MCF 10A (cell line): ENCODE results near the gene FAM83B. TPM values are rescaled to one million over a fixed set of nuclear protein-coding genes. Genes with fewer than 3 reads are reported as not detected.

ENCODE experiments used
- BruUV-seq: library from RNA; stranded (reverse); fragments of 400-500 nt; replicated peaks from 2 replicates; lab custom pipeline; 2021; lab: Mats Ljungman, UMichigan
- CTCF ChIA-PET: fragments of 300-600 bp; sonication (Branson Sonifier 250); formaldehyde crosslinking; extraction: SDS; loops from one replicate; lab custom pipeline; 2021; ENCODE audit warnings: antibody characterized with exemption, inconsistent platforms; lab: Yijun Ruan, JAX
- POLR2A ChIA-PET: fragments of 300-600, 350-650 bp; sonication (Branson Sonifier 250); formaldehyde crosslinking; extraction: SDS; loops from one replicate; lab custom pipeline; 2020; ENCODE audit warnings: antibody characterized with exemption, inconsistent platforms; lab: Yijun Ruan, JAX
- DNase-seq: peaks from one replicate; pipeline ENCODE4 v3.0.0-alpha.2; 2018; ENCODE audit not compliant: unreplicated experiment
- H3K27ac Mint-ChIP-seq: one replicate; pipeline ENCODE4 v1.8.0; 2022; ENCODE audit warnings: mild to moderate bottlenecking, low read depth, mixed read lengths; ENCODE audit not compliant: unreplicated experiment
- H3K27me3 Mint-ChIP-seq: one replicate; pipeline ENCODE4 v1.8.0; 2022; ENCODE audit warnings: mixed read lengths; ENCODE audit not compliant: insufficient read depth, unreplicated experiment
- H3K36me3 Mint-ChIP-seq: one replicate; pipeline ENCODE4 v1.8.0; 2022; ENCODE audit warnings: mild to moderate bottlenecking, moderate library complexity, mixed read lengths; ENCODE audit not compliant: insufficient read depth, unreplicated experiment
- H3K4me1 Mint-ChIP-seq: one replicate; pipeline ENCODE4 v1.8.0; 2022; ENCODE audit warnings: mixed read lengths; ENCODE audit not compliant: insufficient read depth, unreplicated experiment
- H3K4me3 Mint-ChIP-seq: one replicate; pipeline ENCODE4 v1.8.0; 2022; ENCODE audit warnings: mild to moderate bottlenecking, moderate library complexity, mixed read lengths; ENCODE audit not compliant: unreplicated experiment
- H3K9me3 Mint-ChIP-seq: one replicate; pipeline ENCODE4 v1.8.0; 2022; ENCODE audit warnings: mixed read lengths; ENCODE audit not compliant: unreplicated experiment
- intact Hi-C: fragments of 100-400 bp; cut with micrococcal nuclease; formaldehyde crosslinking; loops from 2 replicates; pipeline ENCODE4 v1.14.1; 2022
- total RNA-seq: library from RNA; stranded (reverse); gene quantifications from 2 replicates; pipeline ENCODE4 v1.2.3, GENCODE V29; 2022
- TF ChIP-seq, protein P1 (sequence below): fragments of 200-600 bp; IDR thresholded peaks from one replicate; pipeline ENCODE4 v1.8.0; 2022; ENCODE audit warnings: antibody characterized with exemption, mild to moderate bottlenecking; ENCODE audit not compliant: unreplicated experiment

The FAM83B gene
- total RNA-seq, 1 experiment from 2014 or later: 25.4 TPM

DNA sequence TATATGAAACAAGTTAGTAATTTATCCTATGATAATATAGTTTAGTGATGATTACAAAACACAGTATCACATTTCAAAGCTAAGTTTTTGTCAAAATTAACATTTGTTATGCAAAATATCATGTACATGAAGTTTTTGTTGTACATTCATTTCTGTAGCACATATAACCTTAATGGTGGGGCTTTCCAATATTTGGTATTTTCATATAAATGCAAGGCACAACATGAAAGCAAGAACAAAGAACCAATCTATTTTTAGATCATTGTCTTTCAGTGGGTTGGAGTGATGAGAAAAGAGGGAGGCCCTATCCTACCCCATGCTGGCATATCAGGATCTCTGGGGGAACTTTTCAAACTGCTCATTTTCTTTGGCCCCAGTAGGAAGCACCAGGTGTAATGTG is 53.4 kb downstream of the FAM83B start:
- BruUV-seq: no TSS peak
- intact Hi-C loops: no loop called here
- CTCF ChIA-PET: no interaction called here
- Mint-ChIP-seq H3K36me3 (peaks cover 11% of the 10 kb centered on the region), H3K4me1 (peaks cover 16% of the 10 kb centered on the region), H3K4me3 (no peak overlapping the region), H3K27ac (no peak overlapping the region), H3K9me3 (peaks cover 7% of the 10 kb centered on the region), H3K27me3 (no peaks in the 10 kb centered on the region)
- TF ChIP-seq, protein P1, sequence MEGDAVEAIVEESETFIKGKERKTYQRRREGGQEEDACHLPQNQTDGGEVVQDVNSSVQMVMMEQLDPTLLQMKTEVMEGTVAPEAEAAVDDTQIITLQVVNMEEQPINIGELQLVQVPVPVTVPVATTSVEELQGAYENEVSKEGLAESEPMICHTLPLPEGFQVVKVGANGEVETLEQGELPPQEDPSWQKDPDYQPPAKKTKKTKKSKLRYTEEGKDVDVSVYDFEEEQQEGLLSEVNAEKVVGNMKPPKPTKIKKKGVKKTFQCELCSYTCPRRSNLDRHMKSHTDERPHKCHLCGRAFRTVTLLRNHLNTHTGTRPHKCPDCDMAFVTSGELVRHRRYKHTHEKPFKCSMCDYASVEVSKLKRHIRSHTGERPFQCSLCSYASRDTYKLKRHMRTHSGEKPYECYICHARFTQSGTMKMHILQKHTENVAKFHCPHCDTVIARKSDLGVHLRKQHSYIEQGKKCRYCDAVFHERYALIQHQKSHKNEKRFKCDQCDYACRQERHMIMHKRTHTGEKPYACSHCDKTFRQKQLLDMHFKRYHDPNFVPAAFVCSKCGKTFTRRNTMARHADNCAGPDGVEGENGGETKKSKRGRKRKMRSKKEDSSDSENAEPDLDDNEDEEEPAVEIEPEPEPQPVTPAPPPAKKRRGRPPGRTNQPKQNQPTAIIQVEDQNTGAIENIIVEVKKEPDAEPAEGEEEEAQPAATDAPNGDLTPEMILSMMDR: no peak
- POLR2A ChIA-PET: interaction anchor here (0.8 to 2.3 kb wide), 5 partner anchors 11 to 52 kb away, joined by 3 to 8 read pairs (median 3); no protein-coding TSS in a partner anchor
- no peak for DNase-seq

DNA sequence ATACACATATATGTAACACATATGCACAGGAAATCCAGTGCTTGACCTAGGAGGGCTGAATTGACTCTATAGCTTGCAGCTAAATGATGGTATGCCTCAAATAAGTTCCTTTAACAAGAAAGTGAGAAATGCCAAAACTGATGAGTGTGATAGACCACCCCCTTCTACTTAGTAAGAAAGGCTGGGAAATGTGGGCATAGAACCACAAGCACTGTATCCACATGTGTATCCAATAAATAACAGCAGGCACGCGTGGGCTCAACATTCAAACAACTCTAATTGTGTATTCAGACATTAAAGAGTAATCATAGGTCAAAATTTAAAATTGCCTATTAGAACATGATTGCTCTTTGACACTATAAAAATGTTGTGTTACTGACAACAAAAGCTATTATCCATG is 54.1 kb downstream of the FAM83B start:
- Mint-ChIP-seq H3K4me3 (no peak overlapping the region), H3K4me1 (peaks cover 16% of the 10 kb centered on the region), H3K9me3 (peaks cover 8% of the 10 kb centered on the region), H3K27ac (no peak overlapping the region), H3K27me3 (no peaks in the 10 kb centered on the region), H3K36me3 (peaks cover 11% of the 10 kb centered on the region)
- ChIA-PET POLR2A (interaction anchor here (0.9 to 2.3 kb wide), 2 partner anchors 21 to 53 kb away, joined by 3 to 8 read pairs; no protein-coding TSS in a partner anchor), CTCF (no interaction called here)
- no TSS peak for BruUV-seq
- TF ChIP-seq, protein P1: no peak
- intact Hi-C loops: no loop called here
- DNase-seq: no peak

DNA sequence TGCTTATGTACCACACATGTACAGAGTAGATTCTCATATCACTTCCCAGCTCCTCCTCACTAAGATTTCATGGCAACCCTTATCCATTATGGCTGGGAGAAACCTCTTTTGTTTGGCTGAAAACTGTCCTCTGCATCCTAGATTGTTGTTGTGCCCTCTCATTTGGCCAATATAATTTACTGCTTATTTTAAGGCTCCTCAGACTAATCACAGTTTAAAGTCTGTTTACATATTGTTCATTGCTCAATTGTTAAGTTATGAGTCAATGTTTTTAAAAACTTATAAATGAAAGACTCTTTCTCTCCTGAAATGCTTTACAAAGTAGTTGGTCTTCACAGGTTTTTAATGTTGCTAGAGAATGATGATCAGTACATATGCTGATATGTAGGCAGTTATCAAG is 57.3 kb downstream of the FAM83B start:
- Mint-ChIP-seq H3K4me3 (no peak overlapping the region), H3K4me1 (peaks cover 16% of the 10 kb centered on the region), H3K9me3 (peaks cover 8% of the 10 kb centered on the region), H3K27me3 (no peaks in the 10 kb centered on the region), H3K36me3 (peaks cover 11% of the 10 kb centered on the region), H3K27ac (peak overlapping the region; percentile 41)
- intact Hi-C loops: no loop called here
- BruUV-seq: no TSS peak
- ChIA-PET CTCF (no interaction called here), POLR2A (interaction anchor here (0.6 to 1.0 kb wide), 2 partner anchors 24 to 57 kb away, joined by 3 to 4 read pairs; no protein-coding TSS in a partner anchor)
- DNase-seq: no peak
- TF ChIP-seq, protein P1: no peak

DNA sequence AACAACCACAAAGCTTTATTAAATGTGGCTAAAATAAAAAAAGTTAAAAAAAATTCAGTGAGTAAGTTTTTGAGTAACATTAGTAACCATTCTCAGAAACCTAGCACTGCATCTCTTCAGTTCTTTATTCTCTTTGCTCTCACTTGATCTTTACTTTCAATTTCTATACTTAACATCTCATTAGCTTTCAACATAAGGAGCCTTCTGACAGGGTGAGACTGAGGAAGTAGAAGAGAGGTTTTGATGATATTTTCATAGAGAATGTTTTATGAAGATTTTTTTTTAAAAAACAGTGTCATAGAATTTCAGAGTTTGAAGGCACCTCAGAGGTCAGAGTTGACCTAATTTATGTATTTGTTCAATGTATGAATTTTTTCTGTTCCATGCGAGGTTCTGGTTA is 60.8 kb downstream of the FAM83B start:
- CTCF ChIA-PET: no interaction called here
- no TSS peak for BruUV-seq
- TF ChIP-seq, protein P1: no peak
- DNase-seq: no peak
- H3K4me3 Mint-ChIP-seq: no peak overlapping the region
- peaks cover 8% of the 10 kb centered on the region for H3K9me3 Mint-ChIP-seq
- H3K27me3 Mint-ChIP-seq: no peaks in the 10 kb centered on the region
- intact Hi-C loops: no loop called here
- POLR2A ChIA-PET: interaction anchor here (0.6 to 2.0 kb wide), 8 partner anchors 14 to 730 kb away, joined by 3 to 5 read pairs (median 4); partner anchors contain the start of gene FAM83B
- peaks cover 16% of the 10 kb centered on the region for H3K4me1 Mint-ChIP-seq
- peaks cover 5% of the 10 kb centered on the region for H3K36me3 Mint-ChIP-seq
- no peak overlapping the region for H3K27ac Mint-ChIP-seq
